HG03060 (cell line): ENCODE measurements around the gene RMND5A.
A peak's percentile ranks its signal among the peaks of the same experiment; 100 is the strongest.

Experiments used
- ATAC-seq: cut with Tn5 transposase; IDR thresholded peaks from one replicate; pipeline ENCODE4 v1.9.1; 2021; ENCODE audit warnings: low read depth, moderate number of reproducible peaks; ENCODE audit not compliant: unreplicated experiment

Gene RMND5A

GRCh38 chr2:86789687-86790133 lies 69.6 kb downstream of the RMND5A start:
- ATAC-seq, result no peak

GRCh38 chr2:86790134-86790675 lies 70.1 kb downstream of the RMND5A start:
- no peak for ATAC-seq

- ATAC-seq, result no peak
Measured at GRCh38 chr2:86790676-86791572, 70.8 kb downstream of the RMND5A start, which contains the start of gene CD8A. TSS of gene CD8A (minus strand) at chr2:86790913. CDS start at chr2:86790825, 88 bp downstream.

GRCh38 chr2:86791573-86791972 lies 71.5 kb downstream of the RMND5A start:
- ATAC-seq, result no peak

- no peak for ATAC-seq
Measured at GRCh38 chr2:86793752-86794151, 73.7 kb downstream of the RMND5A start.

- no peak for ATAC-seq
Measured at GRCh38 chr2:86794861-86795260, 74.8 kb downstream of the RMND5A start.

GRCh38 chr2:86800856-86801567 lies 80.9 kb downstream of the RMND5A start:
- no peak for ATAC-seq

GRCh38 chr2:86806059-86806857 lies 86.2 kb downstream of the RMND5A start:
- ATAC-seq, result no peak

GRCh38 chr2:86807133-86807467 lies 87.0 kb downstream of the RMND5A start:
- ATAC-seq, result no peak

- no peak for ATAC-seq
Measured at GRCh38 chr2:86807468-86808275, 87.6 kb downstream of the RMND5A start.

GRCh38 chr2:86808315-86809161 lies 88.4 kb downstream of the RMND5A start:
- ATAC-seq, result peak; percentile 88

GRCh38 chr2:86809481-86810121 lies 89.5 kb downstream of the RMND5A start:
- no peak for ATAC-seq

- no peak for ATAC-seq
Measured at GRCh38 chr2:86815611-86816010, 95.5 kb downstream of the RMND5A start.

GRCh38 chr2:86818114-86818801 lies 98.2 kb downstream of the RMND5A start:
- ATAC-seq, result no peak

GRCh38 chr2:86818957-86819356 lies 98.9 kb downstream of the RMND5A start:
- no peak for ATAC-seq

- ATAC-seq, result no peak
Measured at GRCh38 chr2:86821306-86821705, 101.2 kb downstream of the RMND5A start.

- ATAC-seq, result no peak
Measured at GRCh38 chr2:86821842-86822241, 101.8 kb downstream of the RMND5A start.
